ENCODE measurements around the gene TLCD3B.
A peak's percentile ranks its signal among the peaks of the same experiment; 100 is the strongest.

The TLCD3B gene

GRCh38 chr16:30010844-30011713 is 20.0 kb downstream of the TLCD3B start, which contains the start of gene DOC2A:
Gene DOC2A, minus strand, starts transcription at chr16:30011027. Its CDS starts 805 bp downstream, at chr16:30010222.
- H3K4me3 ChIP-seq (replicated peaks; ENCODE audit: insufficient read depth, low read length) = peak within 1 kb of the TSS; percentile 64
- DNase-seq (ENCODE audit: low read depth in 1 of 2, low spot score in 1 of 2) = peak; percentile 28 to 81

GRCh38 chr16:30009990-30010843 is 20.9 kb downstream of the TLCD3B start:
- Histone ChIP-seq H3K27ac (replicated peaks) (no peak overlapping the region), H3K4me3 (replicated peaks; ENCODE audit: insufficient read depth, low read length) (peak overlapping the region; percentile 64), H3K27me3 (ENCODE audit: insufficient read depth, poor library complexity, severe bottlenecking) (no peaks in the 10 kb centered on the region)
- no peak for DNase-seq (ENCODE audit: low read depth in 1 of 2, low spot score in 1 of 2)
- TF ChIP-seq POLR2AphosphoS5 (IDR thresholded peaks at IDR 0.05; ENCODE audit: low read depth) (no peak), SPI1 (IDR thresholded peaks at IDR 0.05; ENCODE audit: borderline replicate concordance, low read depth) (no peak), REST (IDR thresholded peaks at IDR 0.05; ENCODE audit: insufficient replicate concordance, low read depth) (no peak), CTCF (IDR thresholded peaks at IDR 0.05; ENCODE audit: insufficient read depth, low read length) (no peak)

More at GRCh38 chr16:30010844-30011713, 20.0 kb downstream of the TLCD3B start, which contains the start of gene DOC2A:
- H3K27me3 ChIP-seq (ENCODE audit: insufficient read depth, poor library complexity, severe bottlenecking) = no peaks in the 10 kb centered on the region
- no peak within 1 kb of the TSS for H3K27ac ChIP-seq (replicated peaks)
- TF ChIP-seq POLR2AphosphoS5 (IDR thresholded peaks at IDR 0.05; ENCODE audit: low read depth) = no peak
- no peak for TF ChIP-seq CTCF (IDR thresholded peaks at IDR 0.05; ENCODE audit: insufficient read depth, low read length)
- no peak for TF ChIP-seq GABPA (IDR thresholded peaks at IDR 0.05; ENCODE audit: low read depth)
- no peak for TF ChIP-seq REST (IDR thresholded peaks at IDR 0.05; ENCODE audit: insufficient replicate concordance, low read depth)
- no peak for TF ChIP-seq SPI1 (IDR thresholded peaks at IDR 0.05; ENCODE audit: borderline replicate concordance, low read depth)

GRCh38 chr16:30009085-30009862 is 21.8 kb downstream of the TLCD3B start:
- Histone ChIP-seq H3K27ac (replicated peaks) (no peak overlapping the region), H3K4me3 (replicated peaks; ENCODE audit: insufficient read depth, low read length) (no peak overlapping the region), H3K27me3 (ENCODE audit: insufficient read depth, poor library complexity, severe bottlenecking) (no peaks in the 10 kb centered on the region)
- no peak for DNase-seq (ENCODE audit: low read depth in 1 of 2, low spot score in 1 of 2)
- no peak for TF ChIP-seq REST (IDR thresholded peaks at IDR 0.05; ENCODE audit: insufficient replicate concordance, low read depth)
- no peak for TF ChIP-seq POLR2AphosphoS5 (IDR thresholded peaks at IDR 0.05; ENCODE audit: low read depth)
- no peak for TF ChIP-seq GABPA (IDR thresholded peaks at IDR 0.05; ENCODE audit: low read depth)
- no peak for TF ChIP-seq SPI1 (IDR thresholded peaks at IDR 0.05; ENCODE audit: borderline replicate concordance, low read depth)
- TF ChIP-seq CTCF (IDR thresholded peaks at IDR 0.05; ENCODE audit: insufficient read depth, low read length) = no peak

All from HL-60 (cell line).